Activated CD8-positive, alpha-beta memory T cell treated with anti-CD3 and anti-CD28 coated beads for 4 hours (primary cell): Measurements from ENCODE around the gene KCNB1.

ENCODE experiments used
- DNase-seq, 2 donors: peaks; one replicate each; pipeline ENCODE4 v3.0.0-alpha.2; 2020; ENCODE audit warnings: low read depth in 2 of 2

The KCNB1 gene

DNA sequence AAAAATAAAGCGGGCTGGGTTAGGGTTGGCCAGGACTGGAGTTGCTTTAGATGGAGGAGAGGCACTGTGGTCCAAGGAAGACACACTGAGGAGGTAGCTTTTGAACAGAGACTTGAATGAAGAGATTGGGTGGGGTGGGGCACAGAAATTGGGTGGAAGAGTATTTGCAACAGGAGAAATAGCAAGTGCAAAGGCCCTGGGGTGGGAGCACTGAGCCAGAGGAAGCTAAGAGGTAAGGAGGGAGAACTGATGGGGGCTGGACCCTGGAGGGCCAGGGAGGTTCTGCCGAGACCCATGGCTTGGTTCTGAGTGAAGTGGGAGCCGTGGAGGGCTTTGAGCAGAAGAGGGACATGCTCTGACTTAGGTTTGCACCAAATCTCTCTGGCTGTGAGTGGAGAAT lies 45.4 kb downstream of the KCNB1 start:
- no peak for DNase-seq

DNA sequence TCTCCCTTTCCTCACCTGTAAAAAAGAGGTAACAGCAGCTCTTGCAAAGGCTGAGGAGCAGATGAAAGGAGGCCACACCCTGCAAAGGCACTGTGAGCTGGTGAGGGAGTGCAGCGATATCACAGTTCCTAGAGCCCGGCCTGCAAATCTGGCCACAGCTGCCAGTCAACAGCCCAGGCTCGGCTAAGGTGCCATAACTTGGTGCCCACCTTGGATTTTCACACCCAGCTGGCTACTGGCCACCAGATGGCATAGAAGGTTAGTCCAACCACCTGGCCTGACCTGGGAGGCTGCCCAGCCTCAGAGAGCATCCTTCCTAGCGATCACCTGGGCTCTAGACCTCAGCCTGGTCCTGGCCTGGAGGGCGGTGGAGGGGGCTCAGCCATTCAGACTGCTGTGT lies 46.8 kb downstream of the KCNB1 start:
- no peak for DNase-seq

DNA sequence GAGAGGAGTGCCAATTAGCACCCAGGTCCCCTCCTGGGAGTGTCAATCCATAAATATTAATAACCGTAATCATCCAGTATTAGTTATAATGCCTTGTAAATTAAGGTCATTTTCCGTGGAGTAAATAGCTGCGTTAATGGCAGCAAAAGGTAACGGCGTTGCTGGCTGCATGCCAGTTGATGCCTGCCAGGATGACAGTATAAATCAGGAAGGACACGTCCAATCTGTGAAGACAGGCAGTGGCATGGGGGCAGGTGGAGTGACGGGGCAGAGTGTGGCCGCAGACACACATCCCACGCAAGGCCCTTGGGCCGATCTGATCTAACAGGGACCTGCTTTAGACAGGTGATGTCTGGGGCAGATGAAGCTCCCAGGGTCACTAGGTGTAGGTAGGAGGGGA lies 49.1 kb downstream of the KCNB1 start:
- DNase-seq, result no peak

DNA sequence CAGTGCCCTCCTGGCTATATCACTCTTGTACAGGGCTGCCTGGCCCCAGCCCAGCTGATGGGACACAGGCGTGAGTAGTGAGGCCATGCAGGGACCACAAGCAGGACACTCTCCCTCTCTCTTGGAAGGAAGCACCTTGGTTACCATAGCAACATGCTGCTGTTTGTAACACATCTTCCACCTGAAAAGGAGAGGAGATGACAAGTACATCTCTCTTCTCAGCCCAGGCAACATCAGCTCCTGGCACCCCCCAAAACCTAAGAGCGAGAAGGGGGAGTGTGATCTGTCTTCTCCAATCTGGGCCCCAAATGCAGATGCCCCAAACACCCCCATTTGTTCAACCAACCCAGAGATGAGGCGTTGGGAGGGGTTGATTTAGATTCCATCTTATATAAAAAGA lies 49.9 kb downstream of the KCNB1 start:
- DNase-seq, result no peak

DNA sequence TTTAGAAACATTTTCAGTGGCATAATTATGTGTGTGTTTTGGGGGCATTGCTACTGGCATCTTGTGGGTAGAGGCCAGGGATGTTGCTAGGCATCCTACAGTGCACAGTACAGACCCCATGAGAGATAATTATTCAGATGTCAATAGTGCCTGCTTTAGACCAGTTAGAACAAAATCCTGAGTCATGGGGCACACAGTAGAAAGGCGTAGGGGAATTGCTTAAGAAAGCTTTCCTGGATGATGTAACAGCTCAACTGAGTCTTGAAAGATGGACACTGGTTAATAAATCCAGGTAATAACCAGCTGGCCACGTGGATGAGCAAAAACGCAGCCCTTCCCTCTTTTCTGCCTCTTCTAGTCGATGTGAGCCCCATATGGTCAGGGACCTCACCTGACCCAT lies 51.1 kb downstream of the KCNB1 start:
- DNase-seq, result no peak

- DNase-seq, result no peak
These were observed 52.1 kb downstream of the KCNB1 start for GRCh38 chr20:49430320-49430719.

DNA sequence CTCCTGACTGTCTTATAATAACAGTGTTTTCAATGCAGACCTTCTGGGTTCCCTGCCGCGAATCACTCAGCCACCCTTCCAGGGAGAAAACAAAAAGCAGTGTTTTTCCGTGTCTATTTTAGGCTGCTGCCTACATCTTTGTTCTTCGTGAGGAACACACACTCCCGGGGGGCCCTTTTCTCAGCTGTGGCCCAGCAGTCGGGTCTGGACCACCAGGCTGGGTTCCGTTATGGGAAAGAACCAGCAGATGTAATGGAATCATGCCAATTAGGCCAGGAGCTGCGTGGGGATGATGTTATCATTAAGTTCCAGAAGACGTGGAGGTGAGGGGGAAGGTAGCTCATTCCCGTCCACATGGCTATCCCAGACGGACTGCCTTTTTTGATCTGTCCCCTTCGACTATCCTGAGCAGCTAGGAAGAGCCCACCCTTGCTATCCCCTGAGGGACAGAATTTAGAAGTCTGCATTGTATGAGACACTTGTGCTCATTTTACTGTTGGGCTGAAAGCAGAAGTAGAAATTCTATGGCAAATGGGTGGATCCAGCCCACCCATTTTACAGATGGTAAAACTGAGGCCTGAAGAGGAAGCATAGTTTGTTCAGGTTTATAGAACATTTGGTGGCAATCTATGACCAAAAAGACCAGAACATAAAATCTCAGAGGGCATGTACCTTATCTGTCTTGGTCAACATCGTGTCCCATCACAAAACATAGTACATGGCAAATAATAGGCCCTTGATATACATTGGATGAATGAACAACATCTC lies 54.5 kb downstream of the KCNB1 start:
- no peak for DNase-seq

GRCh38 chr20:49426873-49427272 lies 55.6 kb downstream of the KCNB1 start:
- DNase-seq, result no peak

- no peak for DNase-seq
These were observed 56.1 kb downstream of the KCNB1 start for GRCh38 chr20:49426395-49426794.

GRCh38 chr20:49424536-49424935 lies 57.9 kb downstream of the KCNB1 start:
- DNase-seq, result no peak

DNA sequence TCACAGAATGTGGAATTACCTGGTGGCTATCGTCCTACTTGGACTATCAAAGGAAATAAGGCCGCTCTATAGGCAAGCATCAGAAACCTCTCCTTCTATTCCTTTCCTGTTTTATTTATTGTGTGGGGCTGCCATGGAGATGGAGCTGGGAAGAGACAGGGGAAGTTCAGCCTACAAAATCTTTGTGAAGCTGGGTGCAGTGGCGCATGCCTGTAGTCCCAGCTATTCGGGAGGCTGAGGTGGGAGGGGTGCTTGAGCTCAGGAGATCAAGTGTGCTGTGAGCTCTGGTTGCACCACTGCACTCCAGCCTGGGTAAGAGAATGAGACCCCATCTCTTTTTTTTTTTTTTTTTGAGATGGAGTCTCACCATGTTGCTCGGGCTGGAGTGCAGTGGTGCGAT lies 60.3 kb downstream of the KCNB1 start:
- DNase-seq, result no peak

- no peak for DNase-seq
These were observed 61.6 kb downstream of the KCNB1 start for GRCh38 chr20:49420811-49421295.

GRCh38 chr20:49420292-49420691 lies 62.2 kb downstream of the KCNB1 start:
- no peak for DNase-seq

- no peak for DNase-seq
These were observed 62.7 kb downstream of the KCNB1 start for GRCh38 chr20:49419785-49420184.

DNA sequence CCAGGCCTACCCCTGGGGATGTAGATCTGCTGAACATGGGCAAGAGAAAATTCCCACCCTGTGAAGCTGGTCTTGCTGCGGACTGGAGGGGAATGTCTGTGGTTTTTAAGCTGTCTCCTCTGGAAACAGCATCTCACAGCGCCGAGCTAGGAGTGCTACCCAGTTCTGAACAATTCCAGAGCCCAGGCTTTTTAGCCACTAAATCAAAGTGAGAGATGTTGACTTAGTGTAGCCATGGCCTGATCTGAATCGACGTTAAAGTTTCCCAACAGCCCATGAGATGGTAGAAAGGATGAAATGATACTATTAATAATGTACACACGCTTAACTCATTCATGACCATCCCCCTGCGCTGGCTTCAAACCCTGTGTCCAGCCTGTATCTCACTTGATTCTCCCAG lies 63.7 kb downstream of the KCNB1 start:
- DNase-seq, result no peak

GRCh38 chr20:49417843-49418555 lies 64.5 kb downstream of the KCNB1 start:
- no peak for DNase-seq

DNA sequence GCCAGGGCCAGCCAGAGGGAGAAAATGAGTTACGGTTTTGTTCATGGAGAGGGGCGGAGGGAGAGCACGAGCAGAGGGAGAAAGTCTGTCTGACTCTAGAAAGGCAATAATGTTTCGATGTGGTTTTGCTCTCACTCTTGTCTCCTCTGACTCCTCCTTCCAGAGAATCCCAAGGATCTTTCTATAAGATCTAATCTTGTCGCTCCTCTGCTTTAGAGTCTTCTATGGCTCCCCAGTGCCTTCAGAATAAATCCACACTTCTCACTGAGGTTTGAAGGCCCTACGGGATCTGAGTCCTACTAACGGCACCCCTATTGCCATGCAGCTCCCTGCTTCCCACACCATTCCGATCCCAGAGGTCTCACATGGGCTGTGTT lies 66.8 kb downstream of the KCNB1 start:
- no peak for DNase-seq

- no peak for DNase-seq
These were observed 67.3 kb downstream of the KCNB1 start for GRCh38 chr20:49415005-49415667.

DNA sequence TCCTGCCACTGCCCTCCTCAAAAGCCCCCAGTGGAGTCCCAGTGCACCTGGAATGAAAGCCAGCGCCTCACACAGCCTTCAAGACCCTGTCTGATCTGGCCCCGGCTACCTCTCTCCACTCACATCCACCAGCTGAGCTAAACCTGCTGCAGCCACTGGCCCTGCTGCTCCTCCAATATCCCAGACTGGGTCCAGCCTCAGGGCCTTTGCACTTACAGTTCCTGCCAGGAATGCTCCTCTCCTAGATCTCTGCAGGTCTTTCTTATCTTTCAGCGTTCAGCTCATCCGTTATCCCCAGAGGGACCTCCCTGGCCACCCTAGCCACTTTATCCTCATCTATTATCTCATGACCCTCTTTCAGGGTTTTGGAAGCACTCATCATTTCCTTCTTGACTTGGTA lies 68.8 kb downstream of the KCNB1 start:
- DNase-seq, result no peak

DNA sequence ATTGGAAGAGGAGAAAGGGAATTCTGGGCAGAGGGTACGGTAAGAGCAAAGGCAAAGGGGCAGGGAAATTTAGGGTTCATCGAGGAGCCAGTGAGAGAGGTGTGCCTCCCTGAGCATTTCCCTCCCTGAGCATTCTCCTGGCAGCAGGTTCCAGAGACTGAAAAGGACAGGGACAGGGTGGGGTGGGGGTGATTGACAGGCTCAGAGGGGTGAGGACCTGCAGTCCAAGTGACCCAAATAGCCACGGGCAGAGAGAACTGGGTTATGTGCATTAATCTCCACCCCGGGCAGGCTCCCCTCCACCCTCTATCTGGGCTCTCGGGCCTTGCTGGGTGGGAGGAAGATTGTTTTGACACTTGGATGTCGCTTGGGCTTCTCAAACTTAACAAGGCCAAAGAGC lies 69.5 kb downstream of the KCNB1 start:
- DNase-seq, result no peak

DNA sequence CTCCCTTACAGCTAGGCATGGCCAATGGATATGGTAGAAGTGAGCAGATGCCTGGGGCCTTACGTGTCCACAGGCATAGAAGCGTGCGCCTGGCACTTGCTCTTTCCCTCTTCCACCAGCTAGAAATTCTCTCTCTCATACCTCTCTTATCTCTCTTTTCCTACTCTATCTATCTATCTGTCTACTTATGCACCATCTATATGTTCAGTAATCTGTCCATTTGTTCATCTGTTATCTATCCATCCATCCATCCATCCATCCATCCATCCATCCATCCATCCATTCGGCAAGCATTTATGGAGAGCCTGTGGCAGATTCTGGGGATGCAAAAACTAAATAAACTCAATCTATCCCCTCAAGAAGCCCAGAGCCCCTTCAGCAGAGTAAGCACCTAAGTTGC lies 70.2 kb downstream of the KCNB1 start:
- DNase-seq, result no peak

GRCh38 chr20:49411221-49411925 lies 71.1 kb downstream of the KCNB1 start:
- no peak for DNase-seq
